Measurements from ENCODE around the gene MEA1. TPM values are rescaled to one million over a fixed set of nuclear protein-coding genes. Genes with fewer than 3 reads are reported as not detected.
"Not testable (repeated sequence)": the region's sequence is repeated elsewhere in the genome, so short reads cannot be mapped to it uniquely, and the experiment has no call there.

Gene MEA1
- total RNA-seq, 2 donors from 2014 or later: 29.6 to 50.3 TPM

DNA sequence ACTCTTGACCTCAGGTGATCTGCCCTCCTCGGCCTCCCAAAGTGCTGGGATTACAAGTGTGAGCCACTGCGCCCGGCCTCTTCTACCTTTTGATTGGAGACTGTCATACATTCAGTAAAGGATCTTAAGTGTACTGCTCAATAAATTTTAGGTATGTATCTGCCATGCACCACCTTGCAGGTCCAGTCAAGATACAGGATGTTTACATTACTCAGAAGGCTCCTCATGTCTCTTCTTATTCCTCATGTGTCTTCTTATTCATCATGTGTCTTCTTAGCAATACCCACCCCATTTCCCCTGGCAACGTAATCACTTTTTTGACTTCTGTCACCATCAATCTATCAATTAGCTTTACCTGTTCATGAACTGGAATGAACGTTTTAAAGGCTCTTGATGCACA lies 7.9 kb downstream of the MEA1 start:
- peaks cover 53% of the 10 kb centered on the region for H3K36me3 ChIP-seq
- H3K4me3 ChIP-seq: no peak overlapping the region
- no peak overlapping the region for H3K27ac ChIP-seq
- no peaks in the 10 kb centered on the region for H3K9me3 ChIP-seq
- no peaks in the 10 kb centered on the region for H3K27me3 ChIP-seq
- TF ChIP-seq, protein P1, sequence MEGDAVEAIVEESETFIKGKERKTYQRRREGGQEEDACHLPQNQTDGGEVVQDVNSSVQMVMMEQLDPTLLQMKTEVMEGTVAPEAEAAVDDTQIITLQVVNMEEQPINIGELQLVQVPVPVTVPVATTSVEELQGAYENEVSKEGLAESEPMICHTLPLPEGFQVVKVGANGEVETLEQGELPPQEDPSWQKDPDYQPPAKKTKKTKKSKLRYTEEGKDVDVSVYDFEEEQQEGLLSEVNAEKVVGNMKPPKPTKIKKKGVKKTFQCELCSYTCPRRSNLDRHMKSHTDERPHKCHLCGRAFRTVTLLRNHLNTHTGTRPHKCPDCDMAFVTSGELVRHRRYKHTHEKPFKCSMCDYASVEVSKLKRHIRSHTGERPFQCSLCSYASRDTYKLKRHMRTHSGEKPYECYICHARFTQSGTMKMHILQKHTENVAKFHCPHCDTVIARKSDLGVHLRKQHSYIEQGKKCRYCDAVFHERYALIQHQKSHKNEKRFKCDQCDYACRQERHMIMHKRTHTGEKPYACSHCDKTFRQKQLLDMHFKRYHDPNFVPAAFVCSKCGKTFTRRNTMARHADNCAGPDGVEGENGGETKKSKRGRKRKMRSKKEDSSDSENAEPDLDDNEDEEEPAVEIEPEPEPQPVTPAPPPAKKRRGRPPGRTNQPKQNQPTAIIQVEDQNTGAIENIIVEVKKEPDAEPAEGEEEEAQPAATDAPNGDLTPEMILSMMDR (IDR thresholded peaks at IDR 0.05): no peak
- DNase-seq (ENCODE audit: low spot score): no peak
- H3K4me1 ChIP-seq: peaks cover 0 to 4% of the 10 kb centered on the region in 2 donors

DNA sequence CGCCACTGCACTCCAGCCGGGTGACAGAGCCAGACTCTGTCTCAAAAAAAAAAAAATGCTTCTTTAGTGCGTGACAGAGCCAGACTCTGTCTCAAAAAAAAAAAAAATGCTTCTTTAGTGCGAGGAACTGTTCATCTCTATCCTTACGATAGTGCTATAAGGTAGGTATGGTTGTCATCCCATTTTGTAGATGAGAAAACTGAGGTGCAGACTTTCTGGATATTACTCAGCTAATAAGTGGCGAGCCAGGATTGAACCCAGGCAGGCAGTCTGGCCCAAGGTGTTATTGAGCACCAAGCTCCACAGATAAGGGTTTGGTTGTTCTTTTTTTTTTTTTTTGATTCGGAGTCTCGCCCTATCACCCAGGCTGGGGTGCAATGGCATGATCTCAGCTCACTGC lies 11.9 kb downstream of the MEA1 start:
- H3K4me1 ChIP-seq: no peaks in the 10 kb centered on the region
- TF ChIP-seq, protein P1 (IDR thresholded peaks at IDR 0.05): no peak
- no peak overlapping the region for H3K27ac ChIP-seq
- DNase-seq (ENCODE audit: low spot score): no peak
- no peaks in the 10 kb centered on the region for H3K9me3 ChIP-seq
- H3K4me3 ChIP-seq: no peak overlapping the region
- no peaks in the 10 kb centered on the region for H3K27me3 ChIP-seq
- peaks cover 16% of the 10 kb centered on the region for H3K36me3 ChIP-seq

DNA sequence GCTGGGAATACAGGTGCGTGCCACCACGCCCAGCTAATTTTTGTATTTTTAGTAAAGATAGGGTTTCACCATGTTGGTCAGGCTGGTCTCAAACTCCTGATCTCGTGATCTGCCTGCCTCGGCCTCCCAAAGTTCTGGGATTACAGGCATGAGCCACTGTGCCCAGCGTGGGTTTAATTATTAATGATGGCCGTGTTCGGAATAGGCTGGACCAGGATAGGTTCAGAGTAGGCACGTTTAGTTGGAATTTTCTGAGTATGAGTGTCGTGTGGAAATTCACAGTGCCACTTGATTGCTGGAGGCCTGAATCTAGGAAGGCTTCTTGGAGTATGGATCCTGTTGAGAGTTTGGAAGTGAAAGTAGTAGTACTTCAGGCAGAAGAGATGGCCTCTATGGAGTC lies 15.5 kb downstream of the MEA1 start:
- not testable (repeated sequence) for DNase-seq (ENCODE audit: low spot score); H3K27me3 ChIP-seq; H3K4me3 ChIP-seq

DNA sequence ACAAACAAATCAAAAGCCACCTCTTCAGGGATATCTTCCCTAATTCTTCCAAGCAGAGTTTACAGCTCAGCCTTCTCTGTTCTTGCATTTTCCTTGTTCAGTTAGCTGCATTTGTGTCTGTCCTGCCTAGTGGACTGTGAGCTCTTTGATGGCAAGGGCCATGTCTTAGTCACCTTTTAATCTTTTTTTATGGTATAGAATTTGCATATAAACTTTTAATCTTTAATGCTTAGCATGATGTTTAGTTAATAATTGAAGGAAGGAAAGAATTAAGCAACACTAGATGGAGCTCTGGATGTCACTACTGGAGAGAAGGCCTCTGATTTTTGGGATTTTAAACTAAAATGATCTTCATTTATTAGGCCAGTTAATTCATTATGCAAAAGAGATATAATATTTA lies 17.2 kb downstream of the MEA1 start:
- H3K27ac ChIP-seq: no peak overlapping the region
- H3K4me1 ChIP-seq: no peaks in the 10 kb centered on the region
- no peak overlapping the region for H3K4me3 ChIP-seq
- TF ChIP-seq, protein P1 (IDR thresholded peaks at IDR 0.05): no peak
- H3K9me3 ChIP-seq: no peaks in the 10 kb centered on the region
- H3K27me3 ChIP-seq: no peaks in the 10 kb centered on the region
- H3K36me3 ChIP-seq: no peaks in the 10 kb centered on the region
- no peak for DNase-seq (ENCODE audit: low spot score)

More for the DNA sequence above, 15.5 kb downstream of the MEA1 start:
- not testable (repeated sequence) for H3K36me3 ChIP-seq, H3K9me3 ChIP-seq, H3K4me1 ChIP-seq, H3K27ac ChIP-seq

DNA sequence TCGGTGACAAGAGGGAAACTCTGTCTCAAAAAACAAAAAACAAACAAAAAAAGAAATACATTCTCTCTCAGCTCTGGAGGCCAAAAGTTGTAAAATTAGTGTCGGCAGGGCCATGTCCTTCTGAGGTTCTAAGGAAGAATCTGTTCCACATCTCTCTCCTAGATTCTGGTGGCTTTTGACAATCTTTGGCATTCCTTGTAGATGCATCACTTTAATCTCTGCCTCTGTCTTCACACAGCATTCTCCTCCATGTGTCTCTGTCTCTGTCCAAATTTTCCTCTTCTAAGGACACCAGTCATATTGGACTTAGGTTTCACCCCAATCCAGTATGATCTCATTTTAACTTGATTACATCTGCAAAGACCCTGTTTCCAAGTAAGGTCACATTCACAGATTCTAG lies 20.3 kb downstream of the MEA1 start:
- Histone ChIP-seq H3K27ac (no peak overlapping the region), H3K27me3 (no peaks in the 10 kb centered on the region), H3K4me3 (no peak overlapping the region), H3K36me3 (peaks cover 13% of the 10 kb centered on the region), H3K4me1 (peaks cover 0 to 5% of the 10 kb centered on the region in 2 donors), H3K9me3 (no peaks in the 10 kb centered on the region)
- no peak for DNase-seq (ENCODE audit: low spot score)
- TF ChIP-seq, protein P1 (IDR thresholded peaks at IDR 0.05): no peak

DNA sequence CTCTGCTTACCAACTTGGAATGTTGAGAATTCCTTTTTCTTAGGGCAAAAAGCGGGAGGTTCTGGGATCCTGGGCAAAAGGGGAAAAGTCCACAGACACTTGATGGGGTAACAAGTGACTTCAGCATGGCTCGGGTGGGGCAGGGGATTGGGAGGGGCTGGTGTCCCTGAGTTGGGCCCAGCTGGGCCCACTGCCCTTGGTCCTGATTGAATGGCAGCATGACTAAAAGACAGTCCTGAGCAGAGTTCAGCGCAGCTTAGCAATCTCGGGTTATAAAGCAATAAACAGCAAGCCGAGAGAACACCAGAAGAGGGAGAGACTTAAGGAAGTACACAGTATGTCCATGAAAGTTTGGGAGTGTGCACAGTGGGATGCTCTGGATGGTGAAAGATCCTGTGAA lies 23.8 kb downstream of the MEA1 start:
- DNase-seq (ENCODE audit: low spot score): no peak
- no peaks in the 10 kb centered on the region for H3K9me3 ChIP-seq
- no peak overlapping the region for H3K27ac ChIP-seq
- peaks cover 0 to 39% of the 10 kb centered on the region in 2 donors for H3K4me1 ChIP-seq
- no peak overlapping the region for H3K4me3 ChIP-seq
- H3K36me3 ChIP-seq: peaks cover 13% of the 10 kb centered on the region
- H3K27me3 ChIP-seq: no peaks in the 10 kb centered on the region
- TF ChIP-seq, protein P1 (IDR thresholded peaks at IDR 0.05): no peak

Data from right atrium auricular region (tissue), 2 donors.